HEK293 (cell line): ENCODE data around the gene RBM15B.

Experiments used
- CTCF ChIA-PET: fragments of 350-600 bp; formaldehyde crosslinking; extraction: SDS; loops from one replicate; lab custom pipeline; 2021; ENCODE audit warnings: antibody characterized with exemption; lab: Yijun Ruan, JAX
- POLR2A ChIA-PET: fragments of 300-600 bp; formaldehyde crosslinking; extraction: SDS; loops from one replicate; lab custom pipeline; 2020; ENCODE audit warnings: antibody characterized with exemption, inconsistent platforms; lab: Yijun Ruan, JAX
- H3K27ac ChIP-seq: fragments of 200-500 bp; sonication (Bioruptor generic); 2 replicates; pipeline ENCODE4 v1.5.1; 2014; ENCODE audit warnings: low read depth, low read length, control low read depth, inconsistent platforms; ENCODE audit errors: extremely low read depth
- H3K36me3 ChIP-seq, 2 experiments: fragments of 200-500 bp in 1 of 2; sonication (Bioruptor generic) in 1 of 2; 1 replicate in 1 of 2; 2 replicates in 1 of 2; pipeline ENCODE4 v1.5.1; 2014 to 2017; ENCODE audit warnings: inconsistent platforms in 2 of 2, low read length in 2 of 2; ENCODE audit not compliant: control insufficient read depth in 2 of 2, insufficient read depth in 1 of 2
- H3K4me1 ChIP-seq: fragments of 200-500 bp; sonication (Bioruptor generic); 2 replicates; pipeline ENCODE4 v1.5.1; 2014; ENCODE audit warnings: mild to moderate bottlenecking, low read length, inconsistent platforms; ENCODE audit not compliant: control insufficient read depth, insufficient read depth
- H3K4me3 ChIP-seq: 2 replicates; pipeline ENCODE4 v1.5.1; 2011; ENCODE audit warnings: low read depth, mild to moderate bottlenecking, control low read depth, low read length, moderate library complexity
- H3K9me3 ChIP-seq: fragments of 200-500 bp; sonication (Bioruptor generic); 2 replicates; pipeline ENCODE4 v1.5.1; 2014; ENCODE audit warnings: low read depth, low read length, inconsistent platforms; ENCODE audit not compliant: control insufficient read depth, insufficient read depth
- PRDM4 ChIP-seq: fragments of 450-650 bp; formaldehyde crosslinking; IDR thresholded peaks from 2 replicates; pipeline ENCODE4 v1.5.1; 2017; ENCODE audit warnings: missing biosample characterization, missing genetic modification characterization
- SALL2 ChIP-seq: fragments of 450-650 bp; formaldehyde crosslinking; IDR thresholded peaks from 2 replicates; pipeline ENCODE4 v1.5.0; 2017; ENCODE audit warnings: missing biosample characterization, mild to moderate bottlenecking, missing genetic modification characterization, borderline replicate concordance
- WT1 ChIP-seq: fragments of 450-650 bp; formaldehyde crosslinking; IDR thresholded peaks from 2 replicates; pipeline ENCODE4 v1.5.1; 2016; ENCODE audit warnings: missing biosample characterization, missing genetic modification characterization
- ZBTB11 ChIP-seq: fragments of 450-650 bp; formaldehyde crosslinking; conservative IDR thresholded peaks from 2 replicates; pipeline ENCODE4 v1.5.1; 2016; ENCODE audit warnings: low read depth, missing biosample characterization, missing genetic modification characterization
- ZBTB26 ChIP-seq: fragments of 450-650 bp; formaldehyde crosslinking; optimal IDR thresholded peaks from 2 replicates; pipeline ENCODE3; 2016; ENCODE audit warnings: missing biosample characterization, mild to moderate bottlenecking, missing genetic modification characterization
- ZBTB48 ChIP-seq: fragments of 450-650 bp; formaldehyde crosslinking; IDR thresholded peaks from 2 replicates; pipeline ENCODE4 v1.5.1; 2016; ENCODE audit warnings: missing biosample characterization, missing genetic modification characterization
- ZNF132 ChIP-seq: fragments of 450-650 bp; formaldehyde crosslinking; IDR thresholded peaks from 2 replicates; pipeline ENCODE4 v1.5.1; 2017; ENCODE audit warnings: missing biosample characterization, missing genetic modification characterization, borderline replicate concordance
- ZNF148 ChIP-seq: fragments of 450-650 bp; formaldehyde crosslinking; IDR thresholded peaks from 2 replicates; pipeline ENCODE4 v1.5.0; 2017; ENCODE audit warnings: missing biosample characterization, missing genetic modification characterization, borderline replicate concordance
- ZNF155 ChIP-seq: fragments of 450-650 bp; formaldehyde crosslinking; IDR thresholded peaks from 2 replicates; pipeline ENCODE4 v1.5.1; 2016; ENCODE audit warnings: missing biosample characterization, missing genetic modification characterization
- ZNF341 ChIP-seq: fragments of 450-650 bp; formaldehyde crosslinking; IDR thresholded peaks from 2 replicates; pipeline ENCODE4; 2016; ENCODE audit warnings: low read depth, missing biosample characterization, missing genetic modification characterization
- ZNF449 ChIP-seq: fragments of 450-650 bp; formaldehyde crosslinking; IDR thresholded peaks from 2 replicates; pipeline ENCODE4 v1.5.1; 2017; ENCODE audit warnings: missing biosample characterization, mild to moderate bottlenecking, missing genetic modification characterization, moderate library complexity
- ZNF473 ChIP-seq: fragments of 450-650 bp; formaldehyde crosslinking; IDR thresholded peaks from 2 replicates; pipeline ENCODE4 v1.5.1; 2017; ENCODE audit warnings: missing biosample characterization, missing genetic modification characterization
- ZNF529 ChIP-seq: fragments of 450-650 bp; formaldehyde crosslinking; IDR thresholded peaks from 2 replicates; pipeline ENCODE4 v1.5.1; 2017; ENCODE audit warnings: missing genetic modification characterization, missing biosample characterization; ENCODE audit not compliant: insufficient replicate concordance
- ZNF544 ChIP-seq: fragments of 450-650 bp; formaldehyde crosslinking; IDR thresholded peaks from 2 replicates; pipeline ENCODE4 v1.5.0; 2017; ENCODE audit warnings: missing biosample characterization, missing genetic modification characterization
- ZNF624 ChIP-seq: fragments of 450-650 bp; formaldehyde crosslinking; IDR thresholded peaks from 2 replicates; pipeline ENCODE4 v1.5.1; 2017; ENCODE audit warnings: missing biosample characterization, missing genetic modification characterization
- ZNF626 ChIP-seq: fragments of 450-650 bp; sonication (Bioruptor Pico); formaldehyde crosslinking; IDR thresholded peaks from 2 replicates; pipeline ENCODE4 v1.5.1; 2018; ENCODE audit warnings: missing biosample characterization, missing genetic modification characterization, inconsistent platforms
- ZNF670 ChIP-seq: fragments of 450-650 bp; formaldehyde crosslinking; IDR thresholded peaks from 2 replicates; pipeline ENCODE4 v1.5.1; 2016; ENCODE audit warnings: missing biosample characterization, missing genetic modification characterization, low read depth
- ZNF76 ChIP-seq: fragments of 450-650 bp; formaldehyde crosslinking; IDR thresholded peaks from 2 replicates; pipeline ENCODE4; 2016; ENCODE audit warnings: low read depth, missing biosample characterization, missing genetic modification characterization, borderline replicate concordance
- ZSCAN16 ChIP-seq: fragments of 450-650 bp; formaldehyde crosslinking; IDR thresholded peaks from 2 replicates; pipeline ENCODE4 v1.5.1; 2016; ENCODE audit warnings: missing biosample characterization, missing genetic modification characterization

Gene RBM15B

DNA sequence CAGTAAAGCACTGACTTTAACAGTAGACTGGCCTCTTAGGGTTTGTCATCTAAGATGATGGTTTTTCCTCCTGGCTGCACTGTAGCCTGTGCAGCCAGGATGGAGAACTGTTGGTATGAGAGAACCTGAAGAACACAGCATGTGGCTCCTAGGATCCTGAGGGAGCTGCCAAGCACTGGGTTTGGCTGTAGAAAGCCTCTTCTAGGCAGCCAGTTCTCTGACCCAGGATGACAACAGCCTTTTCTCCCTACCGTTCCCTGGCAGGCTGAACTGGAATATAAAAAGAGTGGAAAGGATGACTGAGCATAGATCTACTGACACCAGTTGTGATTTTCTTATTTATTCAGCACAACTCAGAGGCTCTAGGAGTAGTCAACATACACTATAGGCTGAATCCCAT, 40.3 kb upstream of the RBM15B start (continued):
- no peak for TF ChIP-seq ZBTB11 (tag by site-specific recombination)

DNA sequence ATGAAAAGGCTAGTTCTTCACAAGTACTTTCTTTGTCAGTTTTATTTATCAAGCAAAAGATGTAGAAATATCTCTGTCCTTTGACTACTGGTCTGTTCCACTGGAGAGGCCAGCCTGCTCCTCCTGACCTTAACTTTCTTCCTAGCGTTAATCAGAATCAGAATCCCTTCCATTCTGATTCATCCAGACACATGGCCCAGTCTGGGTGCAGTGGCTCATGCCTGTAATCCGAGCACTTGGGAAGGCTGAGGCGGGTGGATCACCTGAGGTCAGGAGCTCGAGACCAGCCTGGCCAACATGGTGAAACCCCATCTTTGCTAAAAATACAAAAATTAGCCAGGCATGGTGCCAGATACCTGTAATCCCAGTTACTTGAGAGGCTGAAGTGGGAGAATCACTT, 38.0 kb upstream of the RBM15B start:
- Histone ChIP-seq H3K36me3 (peaks cover 0 to 57% of the 10 kb centered on the region in 2 experiments; a peak in 1 of 3 replicates), H3K4me1 (no peaks in the 10 kb centered on the region), H3K27ac (no peak overlapping the region), H3K9me3 (no peaks in the 10 kb centered on the region), H3K4me3 (no peak overlapping the region)
- TF ChIP-seq ZNF155 (tag by site-specific recombination), result no peak
- TF ChIP-seq ZBTB48, result no peak
- TF ChIP-seq SALL2 (tag by site-specific recombination), result no peak
- TF ChIP-seq ZNF341 (tag by site-specific recombination), result no peak
- no peak for TF ChIP-seq PRDM4 (tag by site-specific recombination)
- no peak for TF ChIP-seq ZSCAN16 (tag by site-specific recombination)
- TF ChIP-seq ZNF76 (tag by site-specific recombination), result no peak
- TF ChIP-seq ZNF529 (tag by site-specific recombination), result no peak
- no peak for TF ChIP-seq ZNF473 (tag by site-specific recombination)
- TF ChIP-seq ZBTB26 (tag by site-specific recombination), result no peak
- ChIA-PET CTCF (no interaction called here), POLR2A (no interaction called here)

- POLR2A ChIA-PET, result no interaction called here
- no peak for TF ChIP-seq ZNF626 (tag by site-specific recombination)
- TF ChIP-seq ZNF544, result no peak
- Histone ChIP-seq H3K4me3 (no peak overlapping the region), H3K4me1 (no peaks in the 10 kb centered on the region), H3K27ac (no peak overlapping the region), H3K9me3 (no peaks in the 10 kb centered on the region), H3K36me3 (peaks cover 0 to 60% of the 10 kb centered on the region in 2 experiments; a peak in 1 of 3 replicates)
- CTCF ChIA-PET, result interaction anchor here (1.4 kb wide), 1 partner anchor 43 kb away, joined by 4 read pairs; no protein-coding TSS in a partner anchor
Observed at GRCh38 chr3:51353691-51354090, 37.4 kb upstream of the RBM15B start.

GRCh38 chr3:51354172-51354571, 36.9 kb upstream of the RBM15B start:
- no peaks in the 10 kb centered on the region for H3K4me1 ChIP-seq
- no peak overlapping the region for H3K27ac ChIP-seq
- no peak overlapping the region for H3K4me3 ChIP-seq
- ChIA-PET CTCF (interaction anchor here (1.4 kb wide), 1 partner anchor 43 kb away, joined by 4 read pairs; no protein-coding TSS in a partner anchor), POLR2A (no interaction called here)
- H3K36me3 ChIP-seq, result peaks cover 0 to 65% of the 10 kb centered on the region in 2 experiments; a peak in 1 of 3 replicates
- no peaks in the 10 kb centered on the region for H3K9me3 ChIP-seq
- TF ChIP-seq ZNF132 (tag by site-specific recombination), result no peak
- no peak for TF ChIP-seq ZNF670 (tag by site-specific recombination)
- TF ChIP-seq ZNF624 (tag by site-specific recombination), result no peak
- TF ChIP-seq WT1, result no peak
- TF ChIP-seq ZNF148 (tag by site-specific recombination), result no peak
- no peak for TF ChIP-seq ZNF155 (tag by site-specific recombination)
- no peak for TF ChIP-seq ZNF449
